IPS-20b (cell line): ENCODE data around the gene NAPB.
A peak's percentile ranks its signal among the peaks of the same experiment; 100 is the strongest.

Experiments
- H3K27ac ChIP-seq: one replicate; pipeline ENCODE4 v1.5.1; 2013; ENCODE audit warnings: low read length
- H3K27me3 ChIP-seq: 2 replicates; pipeline ENCODE4 v1.6.1; 2013; ENCODE audit warnings: mild to moderate bottlenecking, low read length, inconsistent platforms; ENCODE audit not compliant: insufficient read depth
- H3K36me3 ChIP-seq: 2 replicates; pipeline ENCODE4 v1.6.1; 2013; ENCODE audit warnings: low read depth, mild to moderate bottlenecking, inconsistent platforms, low read length, moderate library complexity; ENCODE audit not compliant: insufficient read depth
- H3K4me1 ChIP-seq: 2 replicates; pipeline ENCODE4 v1.6.1; 2013; ENCODE audit warnings: mild to moderate bottlenecking, control low read depth, inconsistent platforms, low read length, moderate library complexity; ENCODE audit not compliant: insufficient read depth
- H3K4me3 ChIP-seq: 2 replicates; pipeline ENCODE4 v1.5.1; 2013; ENCODE audit warnings: mild to moderate bottlenecking, low read length, inconsistent platforms
- H3K9ac ChIP-seq: 2 replicates; pipeline ENCODE4 v1.6.1; 2013; ENCODE audit warnings: low read depth, mild to moderate bottlenecking, inconsistent platforms, low read length, moderate library complexity
- H3K9me3 ChIP-seq: 2 replicates; pipeline ENCODE4 v1.6.1; 2013; ENCODE audit warnings: mild to moderate bottlenecking, low read depth, low read length, inconsistent platforms; ENCODE audit not compliant: insufficient read depth

Gene NAPB

DNA sequence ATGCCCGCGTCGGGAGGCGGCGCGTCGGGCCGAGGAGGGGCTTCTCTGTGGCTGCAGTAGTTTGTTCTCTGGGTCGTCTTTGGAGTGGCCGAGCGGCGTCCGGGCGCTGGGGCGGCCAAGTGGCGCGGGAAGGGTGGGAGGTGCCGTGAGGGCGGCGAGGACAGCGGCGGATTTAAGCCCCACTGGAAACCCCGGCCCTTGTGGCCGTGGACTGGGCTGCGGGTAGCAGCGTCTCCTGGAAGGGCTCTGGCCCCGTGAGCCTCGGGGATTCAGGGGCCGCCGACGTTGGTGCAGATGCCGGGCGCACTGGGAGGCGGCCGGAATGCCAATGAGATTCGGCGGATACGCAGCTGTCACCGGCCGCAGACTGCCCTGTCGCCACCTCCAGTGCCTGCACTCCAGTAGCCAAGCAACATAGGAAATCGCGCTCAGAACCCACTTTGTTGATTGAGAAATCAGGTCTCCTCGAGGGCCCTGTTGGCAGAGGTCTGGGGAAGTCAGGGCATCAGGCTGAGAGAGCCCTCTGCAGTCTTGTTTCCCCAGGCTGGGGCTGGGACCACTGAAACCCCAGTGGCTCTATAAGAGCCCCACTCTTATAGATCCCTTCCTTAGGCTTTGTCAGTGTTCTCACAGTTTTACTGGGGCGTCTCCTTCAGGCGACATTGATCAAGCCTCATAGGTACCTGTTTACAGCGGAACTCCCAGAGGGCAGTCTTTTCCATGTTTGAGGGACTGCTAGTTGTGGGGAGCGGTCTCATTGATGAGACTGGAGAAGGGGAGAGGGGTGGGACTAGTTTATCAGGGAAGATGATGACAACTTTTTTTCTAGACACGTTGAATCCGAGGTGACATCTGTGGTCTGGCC, 58.7 kb downstream of the NAPB start:
- H3K9me3 ChIP-seq, result no peaks in the 10 kb centered on the region
- H3K36me3 ChIP-seq, result peaks cover 28% of the 10 kb centered on the region
- no peak overlapping the region for H3K27ac ChIP-seq
- H3K27me3 ChIP-seq, result no peaks in the 10 kb centered on the region
- peaks cover 24% of the 10 kb centered on the region for H3K4me1 ChIP-seq
- peak overlapping the region; percentile 79; the same call in 1 of the 2 replicates for H3K9ac ChIP-seq
- H3K4me3 ChIP-seq, result peak overlapping the region; percentile 88

DNA sequence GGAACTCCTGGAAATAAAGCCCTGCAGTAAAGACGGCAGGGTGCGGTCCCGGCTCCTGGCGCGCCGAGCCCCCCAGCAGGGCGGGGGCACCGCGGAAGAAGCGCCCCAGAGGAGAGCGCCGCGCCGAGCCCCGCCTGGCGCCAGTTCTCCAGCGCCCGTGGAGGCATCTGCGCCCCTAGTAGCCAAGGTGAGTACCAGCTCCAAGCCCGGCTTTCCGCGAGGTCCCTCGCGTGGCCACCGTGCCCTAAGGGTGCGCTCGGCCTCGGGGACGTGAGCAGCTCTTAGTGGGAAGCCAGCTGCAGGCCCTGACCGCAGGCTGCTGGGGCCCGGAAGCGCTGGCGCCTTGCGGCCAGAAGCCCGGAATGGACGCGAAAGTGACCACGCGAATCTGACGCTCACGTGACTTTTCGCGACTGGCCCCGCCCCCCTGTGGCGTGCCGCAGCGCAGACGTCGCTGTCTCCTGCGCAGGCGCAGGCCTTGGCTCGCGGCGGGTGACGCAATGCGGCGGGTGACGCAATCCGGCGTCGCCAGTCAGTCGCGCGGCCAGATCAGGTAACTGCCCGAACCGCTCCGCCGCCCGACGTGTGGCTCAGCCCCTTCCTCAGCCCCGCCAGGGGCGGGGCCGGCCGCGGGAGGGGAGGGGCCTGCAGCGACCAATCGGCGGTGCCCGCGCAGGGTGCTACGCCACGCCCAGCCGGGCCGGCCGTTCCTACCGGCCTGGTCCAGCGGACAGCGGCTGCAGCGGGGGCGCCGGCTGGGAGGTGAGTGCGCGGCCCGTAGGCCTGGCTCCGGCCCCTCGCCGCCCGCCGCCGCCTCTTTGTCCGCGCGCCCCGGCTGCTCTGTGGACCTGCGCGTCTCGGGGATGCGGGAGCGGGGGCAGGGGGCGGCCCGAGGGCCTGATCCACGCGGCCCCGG, 59.6 kb downstream of the NAPB start, which contains the start of gene GZF1:
Gene GZF1, plus strand, starts transcription at position 707 of the 916 bp plus-strand sequence. CDS start 2,202 bp downstream, outside the sequence.
- peaks cover 23% of the 10 kb centered on the region for H3K4me1 ChIP-seq
- H3K27me3 ChIP-seq, result no peaks in the 10 kb centered on the region
- no peaks in the 10 kb centered on the region for H3K9me3 ChIP-seq
- peak within 1 kb of the TSS; percentile 88 for H3K4me3 ChIP-seq
- H3K27ac ChIP-seq, result peak within 1 kb of the TSS; percentile 45
- peaks cover 19% of the 10 kb centered on the region for H3K36me3 ChIP-seq
- H3K9ac ChIP-seq, result peak within 1 kb of the TSS; percentile 96

DNA sequence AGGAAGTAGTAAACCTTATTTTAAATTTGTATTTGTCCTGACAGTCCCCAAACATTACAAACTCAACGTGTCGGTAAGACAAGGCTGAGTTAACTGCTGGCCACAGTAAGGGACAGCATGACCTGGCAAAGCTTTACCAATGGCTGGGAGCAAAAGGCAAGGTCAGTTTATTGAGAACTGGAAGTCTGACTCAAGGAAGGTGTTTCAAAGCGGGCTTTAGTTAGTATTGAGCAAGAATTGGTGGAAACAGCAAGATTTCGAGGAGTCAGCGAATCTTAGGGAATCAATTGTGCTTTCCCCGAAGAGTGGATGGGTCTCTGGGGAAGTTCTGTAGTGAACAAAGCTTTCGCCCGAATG, 60.2 kb downstream of the NAPB start:
- peaks cover 19% of the 10 kb centered on the region; the same call in 1 of the 2 replicates for H3K4me1 ChIP-seq
- peak overlapping the region; percentile 45 for H3K27ac ChIP-seq
- no peaks in the 10 kb centered on the region for H3K9me3 ChIP-seq
- peak overlapping the region; percentile 96 for H3K9ac ChIP-seq
- peak overlapping the region; percentile 86 for H3K4me3 ChIP-seq
- H3K36me3 ChIP-seq, result peaks cover 15% of the 10 kb centered on the region
- H3K27me3 ChIP-seq, result no peaks in the 10 kb centered on the region

DNA sequence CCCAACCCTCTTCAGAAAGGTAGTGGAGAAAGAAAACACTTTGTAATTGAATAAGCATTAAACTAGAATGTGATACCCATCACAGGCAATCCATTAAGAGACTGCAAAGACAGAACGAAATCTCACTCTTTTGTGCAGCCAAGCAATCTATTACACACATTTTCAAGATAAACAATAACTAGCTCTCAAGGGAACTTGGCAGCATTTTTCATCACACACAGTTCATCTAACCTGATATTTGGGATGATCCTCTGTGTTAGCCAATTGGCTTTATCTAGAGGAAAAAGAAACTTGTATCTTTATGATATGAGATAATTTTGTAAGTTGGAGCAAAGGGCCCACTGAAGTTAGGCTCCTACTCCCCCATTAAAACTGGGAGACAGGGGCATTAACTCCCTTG, 60.8 kb downstream of the NAPB start:
- H3K36me3 ChIP-seq, result peaks cover 16% of the 10 kb centered on the region
- no peaks in the 10 kb centered on the region for H3K27me3 ChIP-seq
- H3K9ac ChIP-seq, result peak overlapping the region; percentile 96; the same call in 1 of the 2 replicates
- no peak overlapping the region for H3K27ac ChIP-seq
- H3K9me3 ChIP-seq, result no peaks in the 10 kb centered on the region
- H3K4me3 ChIP-seq, result peak overlapping the region; percentile 86
- peaks cover 22% of the 10 kb centered on the region; the same call in 1 of the 2 replicates for H3K4me1 ChIP-seq

DNA sequence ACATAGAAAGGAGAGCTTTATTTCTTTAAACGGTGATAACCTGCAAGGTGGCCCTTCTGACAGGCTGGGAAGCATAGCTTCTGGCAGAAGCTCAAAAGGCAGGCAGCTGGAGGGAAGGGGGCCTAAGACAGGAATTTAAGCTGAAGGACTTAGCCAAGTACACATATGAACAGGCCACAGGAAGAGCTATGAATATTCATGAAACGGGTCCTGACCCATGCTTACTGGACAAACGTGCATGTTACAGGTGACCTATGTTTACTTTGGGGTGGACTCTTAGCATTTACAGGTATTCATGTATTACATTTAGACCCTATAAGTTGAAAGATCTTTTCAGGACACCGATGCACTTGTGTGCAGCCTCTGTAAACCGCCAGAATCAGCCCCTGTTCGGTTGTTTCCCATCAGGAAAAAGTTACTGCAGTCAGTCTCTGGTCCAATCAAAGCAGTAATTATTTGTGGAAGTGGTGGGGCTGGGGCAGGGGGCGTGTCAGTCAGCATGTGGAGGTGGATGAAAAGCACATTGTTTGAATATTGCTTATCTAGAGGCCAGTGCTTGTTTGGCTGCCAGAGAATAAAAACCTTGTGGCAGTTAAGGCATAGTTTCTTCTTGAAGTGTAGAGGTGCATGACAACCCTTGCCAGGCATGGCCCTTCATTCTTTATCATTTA, 62.2 kb downstream of the NAPB start:
- no peak overlapping the region for H3K9ac ChIP-seq
- H3K27ac ChIP-seq, result no peak overlapping the region
- peaks cover 17% of the 10 kb centered on the region for H3K36me3 ChIP-seq
- H3K4me3 ChIP-seq, result no peak overlapping the region
- H3K9me3 ChIP-seq, result no peaks in the 10 kb centered on the region
- peaks cover 22% of the 10 kb centered on the region; the same call in 1 of the 2 replicates for H3K4me1 ChIP-seq
- H3K27me3 ChIP-seq, result no peaks in the 10 kb centered on the region

DNA sequence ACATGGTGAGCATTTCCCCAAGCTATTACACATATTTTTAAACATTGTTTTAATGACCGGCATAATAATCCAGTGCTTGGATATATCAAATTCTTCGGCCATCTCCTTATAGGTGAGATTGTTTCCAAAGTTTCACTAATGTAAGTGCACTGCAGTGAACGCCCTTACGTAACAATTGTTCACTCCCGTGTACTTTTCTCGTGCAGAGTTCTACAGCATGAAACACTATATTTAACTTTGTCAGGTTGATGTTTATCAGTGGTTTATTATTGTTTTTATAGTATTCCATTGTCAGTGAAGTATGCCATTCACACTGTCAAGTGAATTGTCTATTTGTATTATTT, 62.8 kb downstream of the NAPB start:
- no peaks in the 10 kb centered on the region for H3K9me3 ChIP-seq
- no peak overlapping the region for H3K27ac ChIP-seq
- H3K4me1 ChIP-seq, result peaks cover 22% of the 10 kb centered on the region; the same call in 1 of the 2 replicates
- H3K27me3 ChIP-seq, result no peaks in the 10 kb centered on the region
- H3K9ac ChIP-seq, result peak overlapping the region; percentile 48; the same call in 1 of the 2 replicates
- peaks cover 21% of the 10 kb centered on the region for H3K36me3 ChIP-seq
- peak overlapping the region; percentile 65 for H3K4me3 ChIP-seq

DNA sequence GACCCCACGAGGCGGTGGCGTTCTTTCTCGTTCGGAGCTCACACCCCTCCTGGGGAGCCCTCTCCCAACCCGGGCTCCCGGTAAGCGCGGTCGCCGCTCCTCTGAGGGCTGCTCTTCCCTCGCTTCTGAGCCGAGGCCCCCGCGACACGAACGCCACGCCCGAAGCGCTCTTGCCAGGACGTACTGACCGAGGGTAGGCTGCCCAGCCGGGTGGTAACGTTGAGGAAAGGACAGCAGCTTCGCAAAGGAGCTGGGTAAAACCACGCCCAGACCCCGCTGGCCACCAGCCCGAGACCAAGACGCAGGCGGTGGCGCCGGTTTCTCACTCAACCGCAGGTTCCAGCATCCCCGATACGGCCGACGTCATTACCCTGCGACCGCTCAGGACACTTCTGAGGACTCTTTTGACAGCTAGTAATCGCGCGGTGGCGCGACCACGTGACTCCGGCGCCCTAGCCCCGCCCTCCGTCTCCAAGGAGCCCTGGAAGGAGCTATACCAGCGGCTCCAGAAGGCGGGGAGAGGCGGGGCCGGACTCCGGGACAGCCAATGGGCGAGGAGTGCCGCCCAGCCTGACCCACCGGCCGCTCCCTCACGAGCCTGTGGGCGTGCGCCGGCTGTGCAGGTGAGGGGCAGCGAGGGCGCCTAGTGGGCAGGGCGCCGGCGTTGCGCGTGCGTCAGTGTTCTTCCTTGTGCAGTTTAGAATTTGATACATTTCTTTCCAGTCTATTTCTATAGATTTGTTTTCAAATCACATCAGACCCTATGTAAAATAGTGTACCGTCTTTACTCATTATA, 63.3 kb downstream of the NAPB start:
- Histone ChIP-seq H3K9me3 (no peaks in the 10 kb centered on the region), H3K4me3 (peak overlapping the region; percentile 84), H3K4me1 (peaks cover 17% of the 10 kb centered on the region; the same call in 1 of the 2 replicates), H3K27me3 (no peaks in the 10 kb centered on the region), H3K36me3 (peaks cover 21% of the 10 kb centered on the region), H3K9ac (peak overlapping the region; percentile 88), H3K27ac (peak overlapping the region; percentile 94)

DNA sequence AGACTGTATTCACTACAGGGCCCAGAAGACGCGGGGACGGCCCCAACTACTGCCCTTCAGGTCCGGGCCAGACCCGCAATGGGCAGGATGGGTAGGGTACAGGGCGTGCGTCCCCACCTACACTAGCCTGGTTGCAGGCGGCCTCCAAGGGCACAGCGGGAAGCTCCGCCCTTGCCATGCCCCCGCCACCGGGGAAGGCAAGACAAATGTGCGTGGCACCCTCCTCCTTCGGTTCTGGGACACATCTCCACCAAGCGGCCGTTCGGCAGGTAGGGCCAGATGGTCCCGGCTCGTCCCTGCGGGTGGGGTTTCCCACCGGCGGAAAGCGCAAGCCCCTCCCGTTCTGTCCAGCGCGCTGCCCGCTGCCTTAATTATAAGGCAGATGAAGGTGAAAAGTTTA, 65.1 kb downstream of the NAPB start:
- Histone ChIP-seq H3K27ac (no peak overlapping the region), H3K4me3 (peak overlapping the region; percentile 30; the same call in 1 of the 2 replicates)

DNA sequence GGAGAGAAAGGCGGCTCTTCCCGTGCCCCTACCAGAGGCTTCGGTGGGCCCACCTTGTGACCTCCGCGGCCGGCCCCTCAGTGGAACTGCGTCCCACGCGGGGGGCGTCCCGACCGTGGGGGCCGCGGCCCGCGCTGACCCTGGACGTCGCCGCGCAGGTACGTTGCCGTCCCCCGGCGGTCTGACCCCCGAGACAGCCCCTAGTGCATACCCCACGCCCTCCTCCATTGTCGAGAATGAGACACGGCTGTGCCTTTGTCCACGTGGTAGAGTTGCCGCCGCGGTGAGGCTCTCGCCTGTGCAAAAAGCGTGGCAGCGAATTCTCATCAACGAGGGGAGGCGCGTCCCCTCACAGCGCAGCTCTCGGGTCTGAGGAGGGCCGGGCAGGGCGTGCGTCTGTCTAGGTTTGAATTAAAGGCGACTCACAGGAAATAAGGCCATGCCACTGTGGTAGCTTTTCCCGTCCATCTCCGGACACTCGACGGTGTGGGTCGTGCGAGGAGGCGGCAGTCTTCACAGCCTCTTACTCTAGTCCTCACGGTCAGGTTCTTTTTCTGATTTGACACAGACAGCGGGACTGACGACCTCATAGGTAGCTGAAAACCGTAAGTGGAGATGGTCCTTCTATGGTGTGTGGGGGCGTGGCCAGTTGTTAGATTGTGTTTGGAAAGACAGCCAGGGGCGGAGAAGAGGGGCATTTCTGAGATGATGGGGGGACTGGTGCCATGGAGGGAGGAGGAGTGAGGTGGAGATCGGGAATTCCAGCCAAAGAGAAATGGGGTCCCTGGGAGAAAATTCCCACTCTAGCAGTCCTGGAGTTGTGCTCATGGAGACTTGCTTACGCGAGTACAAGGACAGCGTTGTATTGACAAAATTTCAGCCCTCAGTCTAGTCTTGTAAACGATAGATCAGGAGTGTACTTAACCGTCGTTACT, 70.1 kb downstream of the NAPB start:
- H3K27me3 ChIP-seq, result no peaks in the 10 kb centered on the region
- no peak overlapping the region for H3K27ac ChIP-seq
- H3K9ac ChIP-seq, result peak overlapping the region; percentile 91; the same call in 1 of the 2 replicates
- H3K4me1 ChIP-seq, result peaks cover 19% of the 10 kb centered on the region; the same call in 1 of the 2 replicates
- peak overlapping the region; percentile 96 for H3K4me3 ChIP-seq
- peaks cover 21% of the 10 kb centered on the region for H3K36me3 ChIP-seq
- no peaks in the 10 kb centered on the region for H3K9me3 ChIP-seq

More for the DNA sequence above, 65.1 kb downstream of the NAPB start:
- H3K27me3 ChIP-seq, result no peaks in the 10 kb centered on the region
- H3K9me3 ChIP-seq, result no peaks in the 10 kb centered on the region
- H3K9ac ChIP-seq, result no peak overlapping the region
- peaks cover 21% of the 10 kb centered on the region for H3K36me3 ChIP-seq
- peaks cover 17% of the 10 kb centered on the region; the same call in 1 of the 2 replicates for H3K4me1 ChIP-seq
